K562 (cell line): Measurements from ENCODE around the gene HSPA6. TPM values are rescaled to one million over a fixed set of nuclear protein-coding genes. Genes with fewer than 3 reads are reported as not detected.

ENCODE experiments used
- ADNP ChIP-seq: fragments of 200-800 bp; sonication (Bioruptor generic); IDR thresholded peaks from 2 replicates; pipeline ENCODE4 v1.6.1; 2016; ENCODE audit warnings: missing genetic modification characterization, missing compliant biosample characterization
- BRD4 ChIP-seq: fragments of 200-600 bp; sonication (generic); IDR thresholded peaks from 2 replicates; pipeline ENCODE4 v1.6.1; 2017; ENCODE audit warnings: inconsistent platforms
- C11orf30 ChIP-seq: fragments of 450-650 bp; IDR thresholded peaks from 2 replicates; pipeline ENCODE4 v1.6.1; 2016; ENCODE audit warnings: low read depth, mild to moderate bottlenecking
- CBX3 ChIP-seq, 2 experiments: IDR thresholded peaks; 1 replicate in 1 of 2; 2 replicates in 1 of 2; pipeline ENCODE4 v1.6.1; 2012; ENCODE audit warnings: inconsistent platforms in 2 of 2, low read length in 2 of 2, borderline replicate concordance in 1 of 2, control low read depth in 1 of 2
- CXXC5 ChIP-seq: fragments of 250-450 bp; sonication (Bioruptor Pico); IDR thresholded peaks from 2 replicates; pipeline ENCODE4 v1.8.0; 2022; ENCODE audit warnings: inconsistent platforms, mild to moderate bottlenecking, moderate library complexity
- FOSL1 ChIP-seq: fragments of 200-800 bp; sonication (Bioruptor generic); conservative IDR thresholded peaks from 2 replicates; pipeline ENCODE4 v1.6.1; 2016; ENCODE audit warnings: missing genetic modification characterization, missing compliant biosample characterization
- HDGF ChIP-seq: fragments of 450-650 bp; IDR thresholded peaks from 2 replicates; pipeline ENCODE4 v1.6.1; 2016
- KHSRP ChIP-seq: fragments of 450-650 bp; IDR thresholded peaks from 2 replicates; pipeline ENCODE4 v1.6.1; 2017
- MTA3 ChIP-seq: fragments of 450-650 bp; formaldehyde crosslinking; IDR thresholded peaks from 2 replicates; pipeline ENCODE4 v1.6.1; 2017; ENCODE audit warnings: mild to moderate bottlenecking, borderline replicate concordance
- MYNN ChIP-seq, 2 experiments: sonication (generic); formaldehyde crosslinking in 1 of 2; IDR thresholded peaks; 2 replicates each; pipeline versions ENCODE4 v1.5.0 to v1.6.1; 2016 to 2020; ENCODE audit warnings: antibody characterized with exemption in 1 of 2, missing genetic modification reagents in 1 of 2
- OTX1 ChIP-seq: fragments of 450-650 bp; formaldehyde crosslinking; IDR thresholded peaks from 2 replicates; pipeline ENCODE4 v1.4.0; 2022; ENCODE audit warnings: mild to moderate bottlenecking
- POLR3A ChIP-seq: IDR thresholded peaks from 2 replicates; pipeline ENCODE4 v1.6.1; 2011; ENCODE audit warnings: borderline replicate concordance, mild to moderate bottlenecking, moderate library complexity; ENCODE audit not compliant: insufficient read length, insufficient read depth; ENCODE audit errors: extremely low read depth
- SOX6 ChIP-seq: fragments of 450-650 bp; IDR thresholded peaks from 2 replicates; pipeline ENCODE4 v1.6.1; 2014; ENCODE audit warnings: mild to moderate bottlenecking
- TOE1 ChIP-seq, 2 experiments: fragments of 450-650 bp in 1 of 2; sonication (generic) in 1 of 2; formaldehyde crosslinking in 1 of 2; IDR thresholded peaks; 2 replicates each; pipeline versions ENCODE4 v1.7.1 to v1.8.0; 2016 to 2022; ENCODE audit warnings: borderline replicate concordance in 2 of 2, mild to moderate bottlenecking in 2 of 2, antibody characterized with exemption in 1 of 2, inconsistent platforms in 1 of 2, low read depth in 1 of 2, missing genetic modification reagents in 1 of 2, moderate library complexity in 1 of 2
- polyA plus RNA-seq, 8 experiments: library from polyadenylated mRNA; depleted of rRNA in 4 of 8; stranded (reverse) in 5 of 8; unstranded in 3 of 8; fragments of >200 nt; fragmentation: Nextera tagmentation in 2 of 8; fragmentation: Illumina TruSeq in 1 of 8; extraction: Ambion mirVana in 2 of 8; extraction: Trizol in 1 of 8; gene quantifications; 2 replicates each; pipeline versions ENCODE4 v1.2.1 to v1.2.3, GENCODE V29; 2011 to 2014; ENCODE audit warnings: inconsistent platforms in 1 of 8, missing spikeins in 1 of 8
- total RNA-seq, 7 experiments: library from RNA; depleted of rRNA in 6 of 7; stranded (reverse); fragments of >200 nt in 6 of 7; fragmentation: Illumina TruSeq in 2 of 7; extraction: Trizol in 2 of 7; gene quantifications; 2 replicates each; pipeline versions ENCODE4 v1.2.1 to v1.2.3, GENCODE V29; 2011 to 2021; ENCODE audit warnings: low replicate concordance in 1 of 7
- TF ChIP-seq, protein P1 (sequence below): fragments of 450-650 bp; IDR thresholded peaks from one replicate; pipeline ENCODE4 v1.6.1; 2018; ENCODE audit warnings: mild to moderate bottlenecking, moderate library complexity; ENCODE audit not compliant: partially characterized antibody
- TF ChIP-seq, protein P2 (sequence below): fragments of 250-450 bp; sonication (Bioruptor Pico); IDR thresholded peaks from 2 replicates; pipeline ENCODE4 v1.4.0; 2020; ENCODE audit warnings: mild to moderate bottlenecking, moderate library complexity, borderline replicate concordance
- TF ChIP-seq, protein P3 (sequence below): fragments of 150-350 bp; IDR thresholded peaks from 2 replicates; pipeline ENCODE4 v1.6.1; 2014; ENCODE audit warnings: low read depth, mild to moderate bottlenecking, low read length, borderline replicate concordance
- TF ChIP-seq, protein P4 (sequence below): sonication (generic); formaldehyde crosslinking; IDR thresholded peaks from 2 replicates; pipeline ENCODE4 v1.4.0; 2020; ENCODE audit warnings: mild to moderate bottlenecking, missing genetic modification reagents

Gene HSPA6
- total and polyA plus RNA-seq, 9 of the 15 experiments (the other 6 are each of a cell fraction or from before 2014, with no cell fraction given), result 0.15 to 10.0 (median 2.4) TPM

DNA sequence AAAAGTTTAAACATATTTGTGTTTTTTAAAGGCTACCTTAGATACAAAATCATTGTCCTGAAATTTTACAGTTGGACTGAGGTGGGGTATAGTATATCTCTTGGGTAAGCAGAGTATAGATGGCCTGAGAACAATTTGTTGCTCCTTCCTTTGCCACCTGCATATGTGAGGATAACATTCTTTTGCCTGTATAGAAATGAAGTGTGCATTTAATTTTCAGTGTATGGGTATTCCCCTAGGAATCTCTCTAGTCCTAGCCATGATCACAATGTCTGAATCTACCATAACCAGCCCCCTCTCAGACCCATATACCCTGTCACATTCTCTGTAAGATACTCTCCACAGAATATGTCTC, 21.0 kb upstream of the HSPA6 start (continued):
- TF ChIP-seq TOE1 (IDR thresholded peaks at IDR 0.05; ENCODE audit: borderline replicate concordance), result no peak
- TF ChIP-seq TOE1 (CRISPR knock-in tag; IDR thresholded peaks at IDR 0.05; ENCODE audit: borderline replicate concordance, low read depth), result no peak
- TF ChIP-seq BRD4, result no peak
- TF ChIP-seq ADNP (tag), result peak; percentile 92
- TF ChIP-seq OTX1 (CRISPR knock-in tag), result 0 out of 2 replicates have a peak, but pooled peaks have one; percentile 36
- no peak for TF ChIP-seq CBX3 (IDR thresholded peaks at IDR 0.05; ENCODE audit: borderline replicate concordance in 1 of 2, low read length in 2 of 2)
- TF ChIP-seq SOX6, result no peak
- TF ChIP-seq, protein P1, sequence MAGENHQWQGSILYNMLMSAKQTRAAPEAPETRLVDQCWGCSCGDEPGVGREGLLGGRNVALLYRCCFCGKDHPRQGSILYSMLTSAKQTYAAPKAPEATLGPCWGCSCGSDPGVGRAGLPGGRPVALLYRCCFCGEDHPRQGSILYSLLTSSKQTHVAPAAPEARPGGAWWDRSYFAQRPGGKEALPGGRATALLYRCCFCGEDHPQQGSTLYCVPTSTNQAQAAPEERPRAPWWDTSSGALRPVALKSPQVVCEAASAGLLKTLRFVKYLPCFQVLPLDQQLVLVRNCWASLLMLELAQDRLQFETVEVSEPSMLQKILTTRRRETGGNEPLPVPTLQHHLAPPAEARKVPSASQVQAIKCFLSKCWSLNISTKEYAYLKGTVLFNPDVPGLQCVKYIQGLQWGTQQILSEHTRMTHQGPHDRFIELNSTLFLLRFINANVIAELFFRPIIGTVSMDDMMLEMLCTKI, result no peak
- TF ChIP-seq, protein P2, sequence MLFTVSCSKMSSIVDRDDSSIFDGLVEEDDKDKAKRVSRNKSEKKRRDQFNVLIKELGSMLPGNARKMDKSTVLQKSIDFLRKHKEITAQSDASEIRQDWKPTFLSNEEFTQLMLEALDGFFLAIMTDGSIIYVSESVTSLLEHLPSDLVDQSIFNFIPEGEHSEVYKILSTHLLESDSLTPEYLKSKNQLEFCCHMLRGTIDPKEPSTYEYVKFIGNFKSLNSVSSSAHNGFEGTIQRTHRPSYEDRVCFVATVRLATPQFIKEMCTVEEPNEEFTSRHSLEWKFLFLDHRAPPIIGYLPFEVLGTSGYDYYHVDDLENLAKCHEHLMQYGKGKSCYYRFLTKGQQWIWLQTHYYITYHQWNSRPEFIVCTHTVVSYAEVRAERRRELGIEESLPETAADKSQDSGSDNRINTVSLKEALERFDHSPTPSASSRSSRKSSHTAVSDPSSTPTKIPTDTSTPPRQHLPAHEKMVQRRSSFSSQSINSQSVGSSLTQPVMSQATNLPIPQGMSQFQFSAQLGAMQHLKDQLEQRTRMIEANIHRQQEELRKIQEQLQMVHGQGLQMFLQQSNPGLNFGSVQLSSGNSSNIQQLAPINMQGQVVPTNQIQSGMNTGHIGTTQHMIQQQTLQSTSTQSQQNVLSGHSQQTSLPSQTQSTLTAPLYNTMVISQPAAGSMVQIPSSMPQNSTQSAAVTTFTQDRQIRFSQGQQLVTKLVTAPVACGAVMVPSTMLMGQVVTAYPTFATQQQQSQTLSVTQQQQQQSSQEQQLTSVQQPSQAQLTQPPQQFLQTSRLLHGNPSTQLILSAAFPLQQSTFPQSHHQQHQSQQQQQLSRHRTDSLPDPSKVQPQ (CRISPR knock-in tag), result no peak
- TF ChIP-seq POLR3A, result peak; percentile 0
- TF ChIP-seq KHSRP, result no peak
- TF ChIP-seq, protein P3, sequence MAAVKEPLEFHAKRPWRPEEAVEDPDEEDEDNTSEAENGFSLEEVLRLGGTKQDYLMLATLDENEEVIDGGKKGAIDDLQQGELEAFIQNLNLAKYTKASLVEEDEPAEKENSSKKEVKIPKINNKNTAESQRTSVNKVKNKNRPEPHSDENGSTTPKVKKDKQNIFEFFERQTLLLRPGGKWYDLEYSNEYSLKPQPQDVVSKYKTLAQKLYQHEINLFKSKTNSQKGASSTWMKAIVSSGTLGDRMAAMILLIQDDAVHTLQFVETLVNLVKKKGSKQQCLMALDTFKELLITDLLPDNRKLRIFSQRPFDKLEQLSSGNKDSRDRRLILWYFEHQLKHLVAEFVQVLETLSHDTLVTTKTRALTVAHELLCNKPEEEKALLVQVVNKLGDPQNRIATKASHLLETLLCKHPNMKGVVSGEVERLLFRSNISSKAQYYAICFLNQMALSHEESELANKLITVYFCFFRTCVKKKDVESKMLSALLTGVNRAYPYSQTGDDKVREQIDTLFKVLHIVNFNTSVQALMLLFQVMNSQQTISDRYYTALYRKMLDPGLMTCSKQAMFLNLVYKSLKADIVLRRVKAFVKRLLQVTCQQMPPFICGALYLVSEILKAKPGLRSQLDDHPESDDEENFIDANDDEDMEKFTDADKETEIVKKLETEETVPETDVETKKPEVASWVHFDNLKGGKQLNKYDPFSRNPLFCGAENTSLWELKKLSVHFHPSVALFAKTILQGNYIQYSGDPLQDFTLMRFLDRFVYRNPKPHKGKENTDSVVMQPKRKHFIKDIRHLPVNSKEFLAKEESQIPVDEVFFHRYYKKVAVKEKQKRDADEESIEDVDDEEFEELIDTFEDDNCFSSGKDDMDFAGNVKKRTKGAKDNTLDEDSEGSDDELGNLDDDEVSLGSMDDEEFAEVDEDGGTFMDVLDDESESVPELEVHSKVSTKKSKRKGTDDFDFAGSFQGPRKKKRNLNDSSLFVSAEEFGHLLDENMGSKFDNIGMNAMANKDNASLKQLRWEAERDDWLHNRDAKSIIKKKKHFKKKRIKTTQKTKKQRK, result no peak
- TF ChIP-seq FOSL1, result peak; percentile 75
- TF ChIP-seq CXXC5, result 0 out of 2 replicates have a peak, but pooled peaks have one; percentile 12
- TF ChIP-seq MTA3, result 0 out of 2 replicates have a peak, but pooled peaks have one; percentile 12
- no peak for TF ChIP-seq MYNN (IDR thresholded peaks at IDR 0.05)
- no peak for TF ChIP-seq MYNN (CRISPR knock-in tag; IDR thresholded peaks at IDR 0.05)
- no peak for TF ChIP-seq HDGF
- TF ChIP-seq, protein P4, sequence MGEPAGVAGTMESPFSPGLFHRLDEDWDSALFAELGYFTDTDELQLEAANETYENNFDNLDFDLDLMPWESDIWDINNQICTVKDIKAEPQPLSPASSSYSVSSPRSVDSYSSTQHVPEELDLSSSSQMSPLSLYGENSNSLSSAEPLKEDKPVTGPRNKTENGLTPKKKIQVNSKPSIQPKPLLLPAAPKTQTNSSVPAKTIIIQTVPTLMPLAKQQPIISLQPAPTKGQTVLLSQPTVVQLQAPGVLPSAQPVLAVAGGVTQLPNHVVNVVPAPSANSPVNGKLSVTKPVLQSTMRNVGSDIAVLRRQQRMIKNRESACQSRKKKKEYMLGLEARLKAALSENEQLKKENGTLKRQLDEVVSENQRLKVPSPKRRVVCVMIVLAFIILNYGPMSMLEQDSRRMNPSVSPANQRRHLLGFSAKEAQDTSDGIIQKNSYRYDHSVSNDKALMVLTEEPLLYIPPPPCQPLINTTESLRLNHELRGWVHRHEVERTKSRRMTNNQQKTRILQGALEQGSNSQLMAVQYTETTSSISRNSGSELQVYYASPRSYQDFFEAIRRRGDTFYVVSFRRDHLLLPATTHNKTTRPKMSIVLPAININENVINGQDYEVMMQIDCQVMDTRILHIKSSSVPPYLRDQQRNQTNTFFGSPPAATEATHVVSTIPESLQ (CRISPR knock-in tag), result no peak
- TF ChIP-seq C11orf30, result no peak
